Measurements from ENCODE around the gene TPI1.
"Not testable (repeated sequence)": the region's sequence is repeated elsewhere in the genome, so short reads cannot be mapped to it uniquely, and the experiment has no call there.

Gene TPI1

GRCh38 chr12:6894321-6894720 is 27.0 kb downstream of the TPI1 start:
- DNase-seq: peak; percentile 30 to 48

- DNase-seq: no peak
Observed at GRCh38 chr12:6896846-6897435, 29.6 kb downstream of the TPI1 start.

- DNase-seq: peak; percentile 44
Observed at GRCh38 chr12:6899427-6899826, 32.1 kb downstream of the TPI1 start.

DNA sequence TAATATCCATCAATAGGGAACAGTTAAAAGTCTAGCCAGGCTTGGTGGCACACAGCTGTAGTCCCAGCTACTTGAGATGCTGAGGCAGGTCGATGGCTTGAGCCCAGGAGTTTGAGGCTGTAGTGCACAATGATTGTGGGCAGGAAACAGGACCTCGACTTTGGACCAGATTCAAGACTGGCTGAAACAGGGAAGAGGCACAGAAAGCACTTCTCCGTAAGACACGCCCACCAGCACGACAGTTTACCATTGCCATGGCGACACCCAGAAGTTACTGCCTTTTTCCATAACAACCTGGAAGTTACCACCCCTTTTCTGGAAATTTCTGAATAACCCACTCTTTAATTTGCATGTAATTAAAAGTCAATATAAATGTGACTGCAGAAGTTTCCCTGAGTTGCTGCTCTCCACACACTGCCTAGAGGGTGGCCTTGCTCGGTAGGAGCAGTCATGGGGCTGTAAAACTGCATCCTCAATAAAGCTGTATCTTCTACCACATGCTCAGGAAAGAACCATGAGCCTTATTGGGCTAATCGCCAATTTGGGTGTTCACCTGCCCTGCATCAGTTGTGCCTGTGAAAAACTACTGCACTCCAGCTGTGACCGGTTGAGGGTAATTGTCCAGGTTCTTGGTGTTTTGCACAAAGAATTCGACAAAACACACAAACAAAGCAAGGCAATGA is 32.6 kb downstream of the TPI1 start:
- peak; percentile 76 to 84 for DNase-seq

DNA sequence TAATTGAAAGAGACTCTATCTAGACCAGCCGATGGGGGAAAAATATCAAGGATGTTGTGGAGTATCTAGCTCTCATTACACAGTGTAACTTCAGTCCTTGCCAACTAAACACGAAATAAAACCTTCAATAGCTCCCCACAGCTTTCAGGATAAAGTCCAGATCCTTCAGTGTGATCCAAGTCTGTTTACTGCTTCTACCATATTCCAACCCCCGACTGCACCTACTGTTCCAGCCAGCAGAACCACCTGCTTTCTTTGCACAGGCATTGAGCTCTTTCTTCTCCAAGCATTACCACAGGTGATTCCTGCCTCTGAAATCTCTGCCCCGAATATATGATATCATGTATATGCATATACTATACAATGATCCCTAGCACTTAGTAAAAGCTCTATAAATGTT is 35.1 kb downstream of the TPI1 start:
- no peak for DNase-seq

- DNase-seq: no peak
Observed at GRCh38 chr12:6903722-6904121, 36.4 kb downstream of the TPI1 start.

- DNase-seq: peak; percentile 93 to 97
Observed at GRCh38 chr12:6904280-6905276, 37.2 kb downstream of the TPI1 start, which contains the start of gene LRRC23. Gene LRRC23, plus strand, starts transcription at chr12:6904822. Its CDS starts 812 bp downstream, at chr12:6905634.

GRCh38 chr12:6905414-6906040 is 38.2 kb downstream of the TPI1 start:
- DNase-seq: no peak

- DNase-seq: not testable (repeated sequence)
Observed at GRCh38 chr12:6908141-6908540, 40.8 kb downstream of the TPI1 start.

- DNase-seq: no peak
Observed at GRCh38 chr12:6909421-6910145, 42.3 kb downstream of the TPI1 start.

GRCh38 chr12:6912164-6912935 is 45.0 kb downstream of the TPI1 start:
- no peak for DNase-seq

DNA sequence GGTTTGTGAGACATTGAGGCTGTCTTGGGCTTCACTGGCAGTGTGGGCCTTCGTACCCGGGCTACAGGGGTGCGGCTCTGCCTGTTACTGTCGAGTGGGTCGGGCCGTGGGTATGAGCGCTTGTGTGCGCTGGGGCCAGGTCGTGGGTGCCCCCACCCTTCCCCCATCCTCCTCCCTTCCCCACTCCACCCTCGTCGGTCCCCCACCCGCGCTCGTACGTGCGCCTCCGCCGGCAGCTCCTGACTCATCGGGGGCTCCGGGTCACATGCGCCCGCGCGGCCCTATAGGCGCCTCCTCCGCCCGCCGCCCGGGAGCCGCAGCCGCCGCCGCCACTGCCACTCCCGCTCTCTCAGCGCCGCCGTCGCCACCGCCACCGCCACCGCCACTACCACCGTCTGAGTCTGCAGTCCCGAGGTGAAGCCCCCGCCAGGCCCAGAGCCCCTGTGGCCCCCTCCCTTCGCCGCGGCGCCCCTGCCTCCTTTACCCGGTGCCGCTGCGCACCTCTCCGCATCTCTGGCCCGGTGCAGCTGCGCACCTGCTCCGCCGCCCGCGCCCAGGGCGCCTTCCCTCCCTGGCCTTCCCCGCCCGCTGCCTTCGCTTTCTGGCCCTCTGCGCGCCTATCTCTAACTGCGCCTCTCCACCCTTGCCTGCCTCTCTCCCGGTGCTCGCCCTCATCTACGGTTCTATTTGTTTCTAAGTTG is 47.1 kb downstream of the TPI1 start, which contains the start of gene ENO2:
Gene ENO2, plus strand, starts transcription at position 335 of the 701 bp plus-strand sequence. CDS start 1,253 bp downstream, outside the sequence.
- peak; percentile 42 to 46 for DNase-seq

GRCh38 chr12:6914947-6915788 is 47.8 kb downstream of the TPI1 start:
- DNase-seq: no peak

GRCh38 chr12:6915789-6916285 is 48.5 kb downstream of the TPI1 start:
- no peak for DNase-seq

GRCh38 chr12:6916426-6917200 is 49.3 kb downstream of the TPI1 start:
- no peak for DNase-seq

- DNase-seq: no peak
Observed at GRCh38 chr12:6917491-6918231, 50.3 kb downstream of the TPI1 start.

DNA sequence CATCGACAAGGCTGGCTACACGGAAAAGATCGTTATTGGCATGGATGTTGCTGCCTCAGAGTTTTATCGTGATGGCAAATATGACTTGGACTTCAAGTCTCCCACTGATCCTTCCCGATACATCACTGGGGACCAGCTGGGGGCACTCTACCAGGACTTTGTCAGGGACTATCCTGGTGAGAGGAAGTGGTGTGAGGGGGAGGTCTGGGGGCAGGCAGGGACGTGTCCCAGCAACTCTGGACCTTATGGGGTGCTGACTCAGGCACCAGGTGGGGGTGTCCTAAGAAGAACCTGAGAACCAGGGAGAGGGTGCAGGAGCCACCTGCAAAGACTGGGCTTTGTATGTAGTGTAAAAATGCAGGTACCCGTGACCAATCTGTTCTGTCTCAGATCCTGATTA is 52.3 kb downstream of the TPI1 start:
- DNase-seq: no peak

Data from inflammatory macrophage treated with lipopolysaccharide for 1 hour (primary cell).